ENCODE measurements around the gene ABHD2.
"Not testable (repeated sequence)": the region's sequence is repeated elsewhere in the genome, so short reads cannot be mapped to it uniquely, and the experiment has no call there.

ABHD2 gene

GRCh38 chr15:89099968-89100367 is 11.7 kb downstream of the ABHD2 start:
- no peak for DNase-seq (ENCODE audit: low read depth)

- DNase-seq (ENCODE audit: low read depth) = peak; percentile 96
These were observed 13.3 kb downstream of the ABHD2 start for GRCh38 chr15:89101302-89102193.

GRCh38 chr15:89103481-89104171 is 15.4 kb downstream of the ABHD2 start:
- DNase-seq (ENCODE audit: low read depth) = no peak

DNA sequence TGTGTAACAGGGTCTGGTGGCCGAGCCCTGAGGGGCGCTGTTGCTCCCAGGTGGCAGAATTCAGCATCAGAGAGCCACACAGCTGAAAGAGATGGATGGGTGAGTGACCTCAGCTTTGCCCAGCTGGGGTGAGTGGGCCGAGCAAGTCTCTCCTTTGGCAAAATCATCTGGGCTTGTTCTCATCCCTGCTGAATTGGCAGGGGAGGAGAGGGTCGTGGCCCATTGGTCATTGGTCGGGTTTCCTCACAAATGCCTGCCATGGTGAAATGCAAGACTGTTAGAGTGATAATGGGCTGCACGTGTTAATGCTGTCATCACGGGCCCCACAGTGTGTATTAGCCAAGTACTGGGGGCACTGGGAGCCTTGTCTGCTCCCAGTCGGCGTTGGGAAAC is 15.9 kb downstream of the ABHD2 start:
- no peak for DNase-seq (ENCODE audit: low read depth)

GRCh38 chr15:89105147-89105546 is 16.9 kb downstream of the ABHD2 start:
- peak; percentile 98 for DNase-seq (ENCODE audit: low read depth)

DNA sequence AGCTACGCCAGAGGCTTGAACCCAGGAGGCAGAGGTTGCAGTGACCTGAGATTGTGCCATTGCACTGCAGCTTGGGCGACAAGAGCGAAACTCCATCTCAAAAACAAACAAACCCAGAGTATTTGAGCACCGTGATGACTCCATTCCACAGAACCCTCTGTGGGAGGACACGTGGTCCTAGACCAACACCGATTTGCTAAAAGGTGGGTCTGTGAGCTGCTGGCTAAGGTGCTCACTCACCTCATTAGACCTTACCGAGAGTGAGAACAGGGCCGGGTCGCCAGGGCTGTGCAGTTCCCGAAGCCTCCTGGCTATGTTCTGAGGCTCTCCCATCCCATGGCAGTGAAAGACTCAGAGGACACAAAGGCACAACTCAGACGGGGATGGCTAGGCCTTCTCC is 17.9 kb downstream of the ABHD2 start:
- DNase-seq (ENCODE audit: low read depth) = no peak

- DNase-seq (ENCODE audit: low read depth) = no peak
These were observed 19.7 kb downstream of the ABHD2 start for GRCh38 chr15:89107984-89108383.

DNA sequence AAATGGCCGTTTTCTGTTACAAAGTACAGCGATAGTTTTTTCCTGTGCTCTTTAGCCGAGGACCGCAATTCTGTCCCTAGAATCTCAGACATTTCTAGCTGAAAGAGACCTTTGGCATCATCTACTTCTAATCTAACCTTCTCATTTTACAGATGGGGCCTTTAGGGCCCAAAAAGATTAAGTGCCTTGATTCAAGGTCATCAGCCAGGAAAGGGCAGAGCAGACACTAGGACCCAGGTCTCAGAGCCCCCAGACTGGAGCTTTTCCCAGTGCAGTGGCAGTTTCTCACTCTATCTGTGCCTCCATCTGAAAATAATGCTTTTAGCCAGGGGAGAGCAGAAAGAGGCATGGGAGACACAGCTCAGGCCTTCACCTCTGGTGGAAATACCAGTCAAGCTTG is 20.6 kb downstream of the ABHD2 start:
- DNase-seq (ENCODE audit: low read depth) = no peak

GRCh38 chr15:89109238-89109637 is 21.0 kb downstream of the ABHD2 start:
- no peak for DNase-seq (ENCODE audit: low read depth)

- no peak for DNase-seq (ENCODE audit: low read depth)
These were observed 21.8 kb downstream of the ABHD2 start for GRCh38 chr15:89110060-89110459.

DNA sequence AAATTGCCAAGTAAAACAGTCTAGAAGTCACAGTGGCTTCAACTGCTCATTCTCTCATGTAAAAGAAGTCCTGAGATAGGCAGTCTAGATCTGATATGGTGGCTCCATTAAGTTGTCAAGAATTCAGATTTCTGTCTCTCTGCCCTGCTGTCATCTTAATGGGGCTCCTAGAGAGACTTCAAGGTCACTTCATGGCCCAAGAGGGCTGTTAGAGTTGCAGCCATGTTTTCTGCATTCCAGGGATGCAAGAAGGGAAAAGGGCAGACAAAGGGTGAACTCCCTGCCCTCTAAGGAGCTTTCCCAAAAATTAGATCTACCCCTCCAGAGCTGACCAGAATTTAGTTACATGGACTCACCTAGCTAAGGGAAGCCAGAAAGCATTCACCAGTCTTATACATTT is 23.1 kb downstream of the ABHD2 start:
- DNase-seq (ENCODE audit: low read depth) = no peak

DNA sequence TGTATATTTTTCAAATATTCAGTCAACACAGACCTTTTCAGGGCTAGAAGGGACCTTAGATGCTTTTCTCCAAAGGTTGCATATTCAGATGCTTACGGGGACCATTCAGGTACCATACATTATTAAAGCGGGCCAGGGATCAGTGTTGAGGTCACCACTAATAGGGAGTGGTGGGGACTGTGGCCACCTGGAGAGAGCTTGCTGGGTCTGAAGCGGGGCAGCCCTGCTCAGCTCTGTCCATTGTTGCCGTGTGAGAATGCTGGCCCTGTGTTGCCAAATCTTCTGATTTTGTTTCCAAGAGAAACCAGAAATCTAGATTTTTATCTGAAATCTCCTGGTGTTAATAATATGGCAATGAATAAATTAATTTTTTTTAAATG is 23.7 kb downstream of the ABHD2 start:
- DNase-seq (ENCODE audit: low read depth) = no peak

DNA sequence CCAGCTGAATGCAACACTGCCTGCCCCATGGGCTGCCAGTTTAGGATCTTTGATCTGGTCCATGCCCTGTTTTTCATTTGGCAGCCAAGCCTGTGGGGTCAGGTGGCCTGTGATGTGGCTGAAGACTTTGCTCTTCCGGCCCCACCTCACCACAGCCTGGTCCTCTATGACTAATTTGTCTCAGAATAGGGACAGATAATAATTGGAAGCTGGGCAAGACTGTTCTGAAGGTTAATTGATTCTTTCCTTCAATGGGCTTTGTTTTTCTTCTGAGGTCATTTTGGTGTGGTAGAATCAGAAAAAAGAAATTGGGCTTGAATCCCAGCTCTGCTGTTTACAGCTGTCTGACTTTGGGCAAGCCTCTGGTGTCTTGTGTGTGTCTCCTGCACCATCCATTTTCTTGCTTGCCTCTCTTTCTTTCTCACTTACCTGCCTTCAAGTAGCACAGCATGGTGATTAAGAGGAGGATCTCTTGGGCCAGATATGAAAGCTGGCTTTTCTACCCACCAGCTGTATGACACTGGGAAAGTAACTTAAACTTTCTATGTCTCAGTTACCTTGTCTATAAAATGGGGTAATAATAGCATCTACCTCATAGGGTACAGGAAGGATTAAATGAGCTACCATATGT is 24.2 kb downstream of the ABHD2 start:
- DNase-seq (ENCODE audit: low read depth) = no peak

DNA sequence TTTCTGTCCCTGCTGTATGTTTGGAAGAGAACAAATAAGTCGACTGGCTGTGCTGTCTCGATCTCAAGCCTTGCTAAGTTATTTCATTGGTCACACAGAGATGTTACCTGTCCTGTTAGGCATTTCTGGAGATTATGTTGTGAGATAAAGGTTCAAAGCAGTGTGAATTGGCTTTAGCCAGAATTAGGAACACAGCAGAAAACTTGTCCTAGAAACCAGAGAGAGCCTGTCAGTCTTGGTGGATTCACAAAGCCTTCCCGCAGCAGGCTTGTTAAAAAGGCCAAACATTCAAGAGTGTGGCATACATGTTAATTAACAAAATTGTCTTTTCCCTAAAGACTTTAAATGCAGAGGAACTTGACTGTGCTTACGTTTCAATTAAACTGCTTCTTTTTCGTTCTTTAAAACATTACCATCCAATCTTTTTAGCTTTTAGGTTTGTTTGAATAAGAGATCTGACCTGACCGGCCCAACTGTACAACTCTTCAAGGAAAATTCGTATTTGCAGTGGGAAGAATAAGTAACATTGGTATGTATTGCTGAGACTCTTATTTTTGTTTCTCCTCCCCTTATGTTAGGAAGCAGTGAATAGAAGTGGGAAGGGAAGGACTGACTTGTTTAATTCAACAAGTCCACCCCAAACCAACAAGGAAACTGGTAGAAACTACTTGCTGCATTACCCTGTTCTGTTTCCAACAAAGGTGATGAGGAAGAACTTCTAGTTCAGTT is 25.2 kb downstream of the ABHD2 start:
- DNase-seq (ENCODE audit: low read depth) = no peak

- DNase-seq (ENCODE audit: low read depth) = no peak
These were observed 26.7 kb downstream of the ABHD2 start for GRCh38 chr15:89114990-89115389.

- no peak for DNase-seq (ENCODE audit: low read depth)
These were observed 27.3 kb downstream of the ABHD2 start for GRCh38 chr15:89115547-89115946.

DNA sequence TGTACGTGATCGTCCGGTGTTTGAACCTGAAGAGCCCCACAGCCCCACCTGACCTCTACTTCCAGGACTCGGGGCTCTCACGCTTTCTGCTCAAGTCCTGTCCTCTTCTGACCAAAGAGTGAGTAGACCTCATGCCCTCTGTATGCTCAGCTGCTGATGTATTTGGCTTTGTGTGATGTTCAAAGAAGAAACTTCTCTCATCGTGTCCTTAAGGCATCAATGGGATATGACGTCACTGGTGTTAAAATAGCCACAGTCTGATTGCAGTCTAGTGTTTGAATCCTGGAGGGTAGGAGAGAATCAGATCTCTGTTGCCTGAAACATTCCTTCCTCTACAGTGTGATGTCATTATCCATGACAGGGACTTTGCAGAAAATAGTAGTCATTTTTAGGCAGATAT is 28.1 kb downstream of the ABHD2 start:
- no peak for DNase-seq (ENCODE audit: low read depth)

- DNase-seq (ENCODE audit: low read depth) = no peak
These were observed 29.5 kb downstream of the ABHD2 start for GRCh38 chr15:89117790-89118189.

DNA sequence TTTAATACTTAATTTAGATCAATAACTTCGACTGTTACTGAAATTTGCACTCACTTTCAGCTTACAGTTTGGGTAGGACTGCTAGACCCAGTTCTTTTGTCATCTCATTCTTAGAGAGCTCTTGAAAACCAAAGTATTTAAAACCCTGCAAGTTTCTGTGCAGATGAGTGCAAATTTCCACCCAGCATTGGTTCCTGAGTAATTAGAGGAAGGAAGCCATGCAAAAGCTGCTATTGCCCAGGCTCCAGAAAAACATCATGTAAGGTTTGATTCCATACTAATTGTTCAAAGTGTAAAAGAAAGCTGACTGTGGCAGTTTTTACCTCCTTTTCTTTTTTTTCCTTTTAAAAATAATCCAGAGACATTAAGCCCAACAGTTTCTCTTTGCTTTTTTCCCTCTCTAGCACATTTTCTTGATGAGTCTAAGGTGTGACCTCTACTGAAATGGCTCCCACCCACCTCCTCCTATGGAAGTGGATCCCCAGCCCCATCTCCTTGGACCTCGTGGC is 30.3 kb downstream of the ABHD2 start:
- DNase-seq (ENCODE audit: low read depth) = no peak

GRCh38 chr15:89119489-89120478 is 31.5 kb downstream of the ABHD2 start:
- DNase-seq (ENCODE audit: low read depth) = peak; percentile 19

- not testable (repeated sequence) for DNase-seq (ENCODE audit: low read depth)
These were observed 32.3 kb downstream of the ABHD2 start for GRCh38 chr15:89120479-89121000.

Measured in HS-27A (cell line).